ENCODE data around the gene RNF215.

The RNF215 gene

GRCh38 chr22:30332994-30333706 is 54.1 kb downstream of the RNF215 start:
- DNase-seq (ENCODE audit: low read depth, low spot score), result no peak

- DNase-seq (ENCODE audit: low read depth, low spot score), result no peak
Measured at GRCh38 chr22:30332551-30332950, 54.7 kb downstream of the RNF215 start.
